Uterus (tissue), 2 donors: Measurements from ENCODE around the gene PMIS2.
A peak's percentile ranks its signal among the peaks of the same experiment; 100 is the strongest.

ENCODE experiments used
- CTCF ChIP-seq, 4 experiments: fragments of 200-600 bp in 2 of 4; fragments of 450-650 bp in 2 of 4; sonication (generic) in 2 of 4; IDR thresholded peaks; one replicate each; pipeline ENCODE4 v1.5.1; 2016 to 2019; ENCODE audit warnings: antibody characterized with exemption in 4 of 4, mild to moderate bottlenecking in 2 of 4, moderate library complexity in 1 of 4
- POLR2A ChIP-seq, 2 donors: fragments of 450-650 bp; IDR thresholded peaks; one replicate each; pipeline ENCODE4 v1.6.1; 2016; ENCODE audit warnings: antibody characterized with exemption in 2 of 2, mild to moderate bottlenecking in 1 of 2, moderate library complexity in 1 of 2

DNA sequence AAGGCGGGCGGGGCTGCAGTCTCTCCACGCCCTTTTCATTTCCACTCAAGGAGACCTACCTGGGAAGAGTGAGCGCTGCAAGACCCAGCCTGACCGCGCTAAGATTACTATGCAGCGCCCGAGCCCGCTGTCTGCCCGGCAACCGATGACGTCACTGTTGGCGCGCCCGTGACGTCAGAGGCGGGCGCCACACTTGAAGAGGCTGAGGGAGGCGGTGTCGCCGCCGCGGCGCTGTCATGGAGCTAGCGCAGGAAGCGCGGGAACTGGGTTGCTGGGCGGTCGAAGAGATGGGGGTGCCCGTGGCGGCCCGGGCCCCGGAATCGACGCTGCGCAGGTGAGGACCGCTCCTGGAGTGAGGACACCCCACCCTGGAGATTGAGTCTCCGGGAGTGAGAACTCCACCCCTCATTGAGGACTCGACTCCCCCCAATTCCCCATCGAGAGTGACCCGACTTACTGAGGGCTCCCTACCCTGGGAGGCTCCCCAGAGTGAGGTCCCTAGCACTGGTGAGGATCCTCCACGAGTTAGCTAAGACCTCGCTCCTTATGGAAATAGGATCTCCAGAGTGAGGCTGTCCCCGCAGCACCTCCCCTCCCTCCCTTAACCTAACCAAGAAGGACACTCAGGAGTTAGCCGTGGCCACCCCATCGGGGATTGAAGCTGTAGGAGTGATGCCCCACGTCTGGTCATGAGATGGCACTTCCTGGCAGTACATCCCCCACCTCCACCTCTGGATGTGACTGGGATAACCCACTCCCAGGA lies 26.8 kb downstream of the PMIS2 start, which contains the start of gene HAUS5:
- TF ChIP-seq CTCF (IDR thresholded peaks at IDR 0.05) (peak in 2 of 4 experiments; percentile 34 to 58), POLR2A (IDR thresholded peaks at IDR 0.05) (peak in 1 of 2 donors; percentile 59)
